Measurements from ENCODE around the gene SLC22A23.
"Not testable (repeated sequence)": the region's sequence is repeated elsewhere in the genome, so short reads cannot be mapped to it uniquely, and the experiment has no call there.

The SLC22A23 gene

GRCh38 chr6:3384241-3385143 lies 72.4 kb downstream of the SLC22A23 start:
- DNase-seq (ENCODE audit: low spot score), result no peak

GRCh38 chr6:3383525-3383924 lies 73.3 kb downstream of the SLC22A23 start:
- no peak for DNase-seq (ENCODE audit: low spot score)

DNA sequence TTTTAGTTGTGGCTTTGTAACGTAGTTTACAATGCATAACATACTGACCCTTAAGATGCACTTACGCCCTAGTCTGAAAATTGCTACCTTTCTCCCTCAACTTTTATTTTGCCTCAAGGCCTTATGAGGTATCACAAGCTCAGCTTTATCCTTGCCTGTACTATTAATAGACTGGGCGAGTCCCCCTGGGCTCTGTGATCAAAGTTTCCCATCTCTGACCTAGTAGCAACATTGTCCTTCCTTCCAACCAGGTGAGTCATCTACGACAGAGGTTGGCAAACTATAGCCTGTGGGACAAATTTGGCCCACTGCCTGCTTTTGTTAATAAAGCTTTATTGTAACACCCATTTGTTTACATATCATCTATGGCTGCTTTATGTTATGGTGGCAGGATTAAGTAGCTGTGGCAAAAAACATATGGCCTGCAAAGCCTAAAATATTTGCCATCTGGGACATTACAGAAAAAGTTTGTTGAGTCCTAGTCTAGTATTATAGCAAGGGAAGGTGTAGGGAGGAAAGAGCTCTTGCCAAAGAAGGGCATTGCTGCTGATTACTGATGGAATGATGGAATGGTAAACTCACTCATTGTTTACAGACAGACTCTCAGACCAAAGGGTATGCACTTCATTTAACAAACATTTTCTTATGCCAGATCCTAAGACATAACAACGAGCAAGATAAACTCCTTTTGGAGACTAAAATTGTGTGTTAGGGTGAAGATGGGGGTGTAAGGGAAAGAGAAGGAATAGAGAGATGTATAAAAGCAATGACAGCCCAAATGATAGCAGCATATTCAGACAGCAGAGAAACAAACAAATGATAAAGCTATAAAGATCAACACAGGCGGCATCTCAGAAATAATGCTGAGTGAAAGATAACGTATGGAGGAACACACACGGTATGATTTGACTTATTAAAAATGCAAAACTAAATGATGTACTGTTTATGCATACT lies 74.2 kb downstream of the SLC22A23 start:
- no peak for DNase-seq (ENCODE audit: low spot score)

DNA sequence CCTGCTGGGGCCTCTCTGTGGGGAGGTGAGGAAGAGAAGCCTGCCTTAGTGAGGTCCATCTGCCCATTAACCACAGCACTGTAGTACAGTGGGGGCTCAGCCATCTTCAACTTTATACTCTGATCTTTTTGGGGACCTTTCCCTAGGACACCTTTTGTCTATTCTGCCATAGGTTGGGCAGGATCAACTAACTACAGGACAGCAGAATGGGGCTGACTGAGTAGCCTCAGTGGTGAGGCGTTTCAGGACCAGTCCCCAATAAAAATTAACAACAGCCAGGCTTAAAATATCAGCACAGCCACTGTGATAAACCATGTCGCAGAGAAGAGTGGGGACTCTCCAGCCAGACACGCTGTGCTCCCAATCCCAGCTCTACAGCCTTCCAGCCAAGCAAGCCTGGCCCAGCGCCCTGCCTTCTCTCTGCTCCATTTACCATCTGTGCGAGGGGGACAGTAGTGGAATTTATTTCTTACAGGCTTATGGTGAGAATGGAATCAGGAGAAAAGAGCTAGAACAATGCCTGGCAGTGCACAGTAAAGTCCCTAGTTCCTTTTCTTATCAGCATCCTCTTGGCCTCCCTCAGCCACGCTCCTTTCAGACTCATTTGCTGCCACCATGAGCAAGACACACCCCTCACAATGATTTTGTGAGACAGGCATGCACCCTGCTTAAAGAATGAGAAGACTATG lies 75.5 kb downstream of the SLC22A23 start:
- peak; percentile 90 for DNase-seq (ENCODE audit: low spot score)

- no peak for DNase-seq (ENCODE audit: low spot score)
These were observed 76.3 kb downstream of the SLC22A23 start for GRCh38 chr6:3380344-3381232.

DNA sequence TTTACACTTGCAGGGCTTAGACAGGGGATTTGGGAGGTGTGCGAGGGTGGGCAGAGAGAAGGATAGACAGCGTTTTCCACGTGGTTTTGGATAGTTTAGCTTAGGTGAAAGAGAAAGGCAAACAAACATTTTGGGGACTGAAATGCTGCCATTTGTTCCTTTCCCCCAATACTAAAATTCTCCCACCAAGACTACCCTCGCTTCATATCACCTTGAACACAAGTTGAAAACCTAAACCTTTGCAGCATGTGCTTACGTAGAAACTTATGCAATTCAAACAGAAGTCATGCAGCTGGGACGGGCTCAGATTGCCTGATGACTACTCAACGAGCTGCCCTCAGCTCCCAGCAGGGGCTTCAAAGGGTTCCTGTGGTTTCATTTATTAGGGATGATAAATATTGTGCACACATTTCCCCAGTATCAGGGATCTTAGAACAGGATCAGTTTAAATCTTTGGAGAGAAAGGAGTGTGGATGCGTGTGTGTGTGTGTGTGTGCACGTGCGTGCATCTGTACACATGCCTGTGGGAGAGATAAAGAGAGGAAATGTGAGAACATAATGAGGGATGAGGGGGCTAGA lies 77.3 kb downstream of the SLC22A23 start:
- no peak for DNase-seq (ENCODE audit: low spot score)

DNA sequence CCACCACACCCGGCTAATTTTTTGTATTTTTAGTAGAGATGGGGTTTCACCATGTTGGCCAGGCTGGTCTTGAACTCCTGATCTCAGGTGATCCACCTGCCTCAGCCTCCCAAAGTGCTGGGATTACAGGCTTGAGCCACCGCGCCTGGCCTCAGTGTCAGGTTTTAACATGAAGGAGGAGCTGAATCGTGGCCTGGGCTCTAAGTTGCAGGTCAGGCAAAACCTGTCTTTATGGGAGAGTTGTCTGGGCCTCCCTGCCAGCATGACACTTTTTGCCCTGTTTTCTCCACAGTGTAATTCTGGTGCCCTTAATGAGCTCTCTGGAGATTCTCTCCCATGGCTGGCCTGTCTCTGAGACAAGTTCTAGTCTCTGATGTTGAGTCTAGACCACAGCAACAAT lies 78.0 kb downstream of the SLC22A23 start:
- DNase-seq (ENCODE audit: low spot score), result not testable (repeated sequence)

DNA sequence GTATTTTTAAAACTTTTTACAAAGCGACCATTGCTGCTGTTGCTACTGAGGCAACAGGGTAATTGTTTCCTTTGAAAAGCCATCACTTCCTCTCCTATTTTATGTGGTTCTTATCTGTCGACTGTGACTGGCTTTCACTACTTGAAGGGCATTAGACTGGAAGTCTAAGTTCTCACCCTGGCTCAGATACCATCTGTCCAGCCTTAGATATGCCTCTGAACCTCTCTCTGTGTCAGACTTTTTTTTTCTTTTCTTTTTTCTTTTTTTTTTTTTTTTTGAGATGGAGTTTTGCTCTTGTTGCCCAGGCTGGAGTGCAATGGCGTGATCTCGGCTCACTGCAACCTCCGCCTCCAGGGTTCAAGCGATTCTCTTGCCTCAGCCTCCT lies 78.5 kb downstream of the SLC22A23 start:
- DNase-seq (ENCODE audit: low spot score), result not testable (repeated sequence)

DNA sequence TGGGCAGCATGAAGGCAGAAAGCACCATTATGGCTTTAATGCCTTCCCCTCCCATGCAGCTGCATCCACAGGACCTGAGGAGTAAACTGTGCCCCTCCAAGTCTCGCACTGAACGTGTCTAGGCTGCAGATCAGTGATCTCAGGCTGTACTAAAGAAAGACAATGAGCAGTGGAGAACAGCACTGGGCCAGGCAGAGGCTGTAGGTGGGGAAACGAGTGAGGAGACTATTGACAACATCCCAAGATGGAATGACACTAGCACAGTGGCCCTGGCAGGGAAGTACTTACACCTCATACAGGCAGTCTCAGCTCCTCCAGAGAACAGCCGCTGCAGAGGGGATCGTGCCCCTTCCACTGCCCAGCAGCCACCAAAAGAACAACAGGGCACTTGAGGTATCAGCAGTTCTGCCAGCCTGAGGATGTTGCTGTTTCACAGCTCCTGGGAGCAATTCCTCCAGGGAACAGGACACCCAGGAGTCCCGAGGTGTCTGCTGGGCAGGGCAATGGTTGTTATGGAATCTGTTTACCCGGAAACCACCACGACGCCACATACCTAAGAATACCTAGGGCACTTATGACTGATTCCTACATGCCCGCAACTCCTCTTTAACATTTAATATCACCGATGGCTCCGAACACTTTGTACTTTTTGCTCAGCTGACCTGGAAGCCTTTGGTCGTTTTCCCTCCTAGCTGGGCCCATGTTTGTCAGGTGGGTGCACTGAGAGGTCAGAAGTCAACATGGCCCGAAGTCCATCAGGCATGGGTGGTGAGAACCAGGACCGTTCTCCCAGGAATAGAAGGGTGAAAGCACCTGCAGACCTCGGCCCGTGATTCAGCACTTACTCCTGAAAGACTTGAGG lies 79.1 kb downstream of the SLC22A23 start:
- no peak for DNase-seq (ENCODE audit: low spot score)

DNA sequence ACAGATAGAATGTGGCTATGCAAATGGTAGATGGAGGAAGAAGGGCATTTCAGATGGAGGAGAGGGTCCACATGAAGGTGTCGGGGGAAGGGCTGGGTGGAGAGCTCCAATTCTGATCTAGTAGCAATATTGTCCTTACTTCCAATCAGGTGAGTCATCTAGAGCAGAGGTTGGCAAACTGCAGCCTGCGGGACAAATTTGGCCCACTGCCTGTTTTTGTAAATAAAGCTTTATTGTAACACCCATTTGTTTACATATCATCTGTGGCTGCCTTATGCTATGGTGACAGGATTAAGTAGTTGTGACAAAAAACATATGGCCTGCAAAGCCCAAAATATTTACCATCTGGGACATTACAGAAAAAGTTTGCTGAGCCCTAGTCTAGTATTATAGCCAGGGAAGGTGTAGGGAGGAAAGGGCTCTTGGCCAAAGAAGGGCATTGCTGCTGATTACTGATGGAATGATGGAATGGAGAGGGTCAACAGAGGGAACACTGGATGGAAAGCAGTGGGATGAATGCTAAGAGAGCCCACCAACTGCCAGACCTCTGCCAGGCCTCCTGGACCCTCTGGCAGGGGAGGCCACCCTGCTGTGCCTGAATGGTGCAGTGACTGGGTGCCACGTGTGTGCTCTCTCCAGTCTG lies 79.8 kb downstream of the SLC22A23 start:
- no peak for DNase-seq (ENCODE audit: low spot score)

- peak; percentile 89 for DNase-seq (ENCODE audit: low spot score)
These were observed 80.8 kb downstream of the SLC22A23 start for GRCh38 chr6:3376064-3376463.

- DNase-seq (ENCODE audit: low spot score), result no peak
These were observed 83.2 kb downstream of the SLC22A23 start for GRCh38 chr6:3373597-3374203.

DNA sequence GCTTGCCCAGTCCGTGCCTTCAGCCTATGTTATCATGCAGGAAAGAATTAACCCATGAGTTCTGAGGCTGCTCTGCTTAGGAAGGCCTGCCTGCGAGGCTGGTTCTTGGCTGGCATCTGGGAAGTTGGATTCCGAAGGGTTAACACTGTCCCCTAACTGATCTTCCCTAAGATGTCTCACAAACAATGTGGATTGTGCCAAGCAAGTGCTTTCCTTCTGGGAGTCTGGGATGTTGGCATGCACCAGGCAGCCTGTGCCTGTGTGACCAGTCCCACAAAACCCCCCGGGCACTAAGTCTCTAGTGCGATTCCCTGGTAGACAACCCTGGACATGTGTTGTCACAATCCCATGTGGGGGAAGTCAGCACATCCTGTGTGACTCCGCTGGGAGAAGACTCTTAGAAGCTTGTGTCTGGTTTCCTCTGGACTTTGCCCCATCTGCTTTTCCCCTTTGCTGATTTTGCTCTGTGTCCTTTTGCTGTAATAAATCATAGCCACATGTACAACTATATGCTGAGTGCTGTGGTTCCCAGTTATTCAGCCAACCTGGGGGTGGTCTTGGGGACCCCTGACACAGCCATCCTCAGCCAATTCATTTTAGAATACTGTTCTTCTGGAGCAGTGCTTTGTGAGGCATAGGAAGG lies 83.8 kb downstream of the SLC22A23 start:
- no peak for DNase-seq (ENCODE audit: low spot score)

DNA sequence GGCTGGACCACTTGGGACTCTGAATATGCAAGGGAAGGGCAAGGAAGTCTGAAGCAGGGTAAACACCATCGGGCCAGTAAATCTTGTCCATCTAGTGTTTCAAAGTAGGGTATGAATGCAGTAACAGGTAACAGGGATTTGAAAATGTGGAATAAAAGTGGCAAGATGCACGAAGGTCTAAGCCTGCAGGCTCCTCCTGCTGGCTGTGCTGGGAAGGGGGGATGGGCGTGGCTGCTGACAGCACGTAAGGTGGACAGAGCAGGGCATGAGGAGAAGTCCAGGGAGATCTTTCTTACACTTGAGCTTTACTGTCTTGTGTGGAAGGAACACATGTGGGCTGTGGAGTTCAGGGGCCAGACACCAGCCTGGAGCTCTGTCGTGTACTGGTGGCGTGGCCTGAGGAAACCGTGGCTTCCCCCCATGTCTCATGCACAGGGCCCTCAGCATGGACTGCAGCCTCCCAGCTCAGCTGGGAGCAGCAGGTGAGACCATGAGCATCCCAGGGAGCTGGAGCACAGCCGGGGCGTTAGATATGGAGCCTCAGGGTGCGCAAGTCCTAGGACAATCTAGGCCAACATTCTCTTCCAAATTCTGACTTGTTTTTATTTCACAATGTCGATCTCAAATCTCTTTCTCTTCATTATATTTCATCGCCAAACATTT lies 84.5 kb downstream of the SLC22A23 start:
- DNase-seq (ENCODE audit: low spot score), result no peak

DNA sequence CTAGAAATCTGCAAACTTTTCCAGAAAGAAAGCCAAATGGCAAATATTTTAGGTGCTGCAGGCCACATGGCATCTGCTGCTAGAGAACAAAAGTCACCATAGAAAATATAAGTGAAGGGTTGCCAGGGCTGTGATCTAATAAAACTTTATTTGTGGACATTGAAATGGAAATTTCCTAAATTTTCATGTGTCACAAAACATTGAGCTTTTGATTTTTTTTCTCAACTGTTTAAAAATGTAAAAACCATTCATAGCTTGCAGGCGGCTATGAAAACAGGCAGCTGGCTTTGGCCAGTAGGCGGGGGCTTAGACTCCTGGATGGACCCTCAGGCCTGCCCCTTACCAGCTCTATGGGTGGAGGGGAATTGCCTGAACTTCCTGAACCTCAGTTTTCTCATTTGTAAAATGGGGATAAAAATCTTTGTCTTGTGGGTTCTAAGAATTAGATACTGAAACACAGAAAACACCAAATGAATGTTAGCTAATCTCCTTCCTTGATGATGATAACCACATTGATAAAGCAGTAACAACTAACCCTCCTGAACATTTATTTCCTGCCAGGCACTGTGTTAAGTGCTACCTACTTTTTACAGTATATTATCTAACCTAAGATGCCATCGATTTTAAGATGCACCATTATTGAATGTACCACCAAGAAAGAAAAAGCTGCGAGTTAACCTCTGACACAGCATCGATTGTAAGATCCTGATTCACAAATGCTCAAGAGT lies 85.5 kb downstream of the SLC22A23 start:
- no peak for DNase-seq (ENCODE audit: low spot score)

DNA sequence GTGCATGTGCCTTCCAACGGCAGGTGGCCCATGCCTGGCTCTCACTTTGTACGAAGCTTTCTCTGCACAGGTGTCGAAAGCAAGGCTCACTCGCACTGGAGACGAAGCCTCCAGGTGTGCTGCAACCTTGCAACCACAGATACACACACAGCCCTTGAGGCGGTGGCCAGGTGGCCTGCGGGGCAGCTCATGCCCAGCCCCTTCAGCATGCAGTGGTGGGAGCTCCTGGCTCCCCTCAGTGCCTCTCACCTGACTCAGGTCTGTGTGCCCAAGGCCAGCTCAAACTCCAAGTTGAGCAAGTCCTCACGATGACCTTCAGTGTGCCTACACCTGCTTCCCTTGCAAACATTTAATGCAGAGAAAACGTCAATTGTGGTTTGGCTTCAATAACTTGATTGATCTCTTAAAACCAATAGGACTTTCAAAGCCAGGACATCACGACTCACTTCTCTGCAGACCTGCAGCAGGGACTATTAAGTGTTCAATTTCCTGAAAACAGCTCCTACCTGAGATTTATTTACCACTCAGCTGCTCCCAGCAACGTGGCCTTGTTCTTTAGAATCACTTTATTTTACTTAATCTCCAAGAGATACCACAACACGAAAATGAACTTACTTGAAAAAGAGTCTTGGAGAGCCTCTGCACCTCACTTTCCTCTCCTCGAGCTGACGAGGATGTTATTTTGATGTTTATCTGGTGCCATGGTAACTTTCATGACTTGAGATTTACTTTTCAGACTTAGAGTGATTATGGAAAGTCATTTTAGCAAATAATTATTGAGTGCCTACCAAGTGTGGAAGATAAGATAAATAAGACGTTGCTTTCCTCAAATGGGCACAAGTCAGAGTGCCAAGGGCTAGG lies 86.3 kb downstream of the SLC22A23 start:
- no peak for DNase-seq (ENCODE audit: low spot score)

Data from globus pallidus (tissue), 1 donor.